Ammon's horn (tissue), 1 donor: ENCODE data around the gene GPR15.

ENCODE experiments used
- DNase-seq: peaks from one replicate; pipeline ENCODE4 v3.0.0-alpha.2; 2016; ENCODE audit warnings: low spot score

The GPR15 gene

GRCh38 chr3:98531622-98532274 is at the start of gene GPR15:
TSS of gene GPR15 (plus strand) at chr3:98531978. CDS start at chr3:98532034, 56 bp downstream.
- no peak for DNase-seq

DNA sequence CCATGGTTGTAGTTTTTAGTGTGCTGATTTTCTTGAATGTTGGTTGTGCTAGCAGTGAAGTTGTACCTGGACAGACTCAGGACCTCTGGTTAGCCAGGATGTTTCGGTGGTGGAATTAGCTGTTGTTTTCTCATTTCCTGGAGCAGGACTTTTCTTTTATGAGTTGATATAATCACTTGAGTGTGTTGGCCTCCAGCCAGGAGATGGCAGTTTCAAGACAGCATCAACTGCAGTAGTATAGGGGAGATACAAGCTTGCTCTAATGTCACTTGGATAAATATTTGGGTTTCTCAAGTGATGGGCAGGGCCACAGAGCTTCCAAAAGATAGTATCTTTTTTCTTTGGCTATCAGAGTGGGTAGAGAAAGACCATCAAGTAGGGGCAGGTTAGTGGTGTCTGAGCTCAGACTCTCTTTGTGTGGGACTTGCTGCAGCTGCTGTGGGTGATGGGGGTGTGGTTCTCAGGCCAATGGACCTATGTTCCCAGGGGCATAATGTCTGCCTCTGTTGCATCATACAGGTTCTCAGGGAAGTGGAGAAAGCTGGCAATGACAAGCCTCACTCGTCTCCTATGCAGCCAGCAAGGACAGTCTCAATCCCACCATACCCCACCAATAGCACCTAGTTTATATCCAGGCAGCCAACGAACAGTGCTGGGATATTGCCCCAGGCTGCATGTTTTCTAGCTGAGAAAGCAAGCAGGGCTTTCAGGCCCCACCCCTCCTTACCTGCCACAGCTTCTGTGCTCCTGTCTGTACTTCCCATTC is 48.9 kb upstream of the GPR15 start:
- DNase-seq = no peak

GRCh38 chr3:98483626-98484025 is 48.2 kb upstream of the GPR15 start:
- DNase-seq = no peak

GRCh38 chr3:98497381-98497780 is 34.4 kb upstream of the GPR15 start, which contains the start of gene OR5K2:
TSS of gene OR5K2 (plus strand) at chr3:98497681. CDS start at chr3:98497681, 0 bp downstream.
- DNase-seq = no peak

DNA sequence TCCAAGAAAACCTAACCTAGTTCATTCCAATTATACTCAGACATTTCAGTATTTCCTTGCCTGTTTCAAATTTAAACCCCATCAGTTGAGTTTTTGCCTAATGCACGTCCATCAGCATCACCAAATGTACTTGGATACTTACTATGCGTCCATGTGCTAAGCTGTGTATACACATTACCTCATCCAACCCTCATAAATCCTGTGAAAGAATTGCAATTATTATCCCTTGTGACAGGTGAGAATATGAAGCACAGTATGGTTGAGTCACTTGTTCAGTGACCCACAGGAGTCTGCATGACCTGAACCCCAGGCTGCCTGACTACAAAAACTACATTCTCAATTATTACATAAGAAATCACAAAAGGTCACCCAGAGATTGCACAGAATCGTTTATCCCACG is 31.8 kb upstream of the GPR15 start:
- DNase-seq = no peak

- DNase-seq = peak; percentile 32
Observed at GRCh38 chr3:98501270-98501669, 30.5 kb upstream of the GPR15 start.

GRCh38 chr3:98501863-98502576 is 29.8 kb upstream of the GPR15 start:
- no peak for DNase-seq

DNA sequence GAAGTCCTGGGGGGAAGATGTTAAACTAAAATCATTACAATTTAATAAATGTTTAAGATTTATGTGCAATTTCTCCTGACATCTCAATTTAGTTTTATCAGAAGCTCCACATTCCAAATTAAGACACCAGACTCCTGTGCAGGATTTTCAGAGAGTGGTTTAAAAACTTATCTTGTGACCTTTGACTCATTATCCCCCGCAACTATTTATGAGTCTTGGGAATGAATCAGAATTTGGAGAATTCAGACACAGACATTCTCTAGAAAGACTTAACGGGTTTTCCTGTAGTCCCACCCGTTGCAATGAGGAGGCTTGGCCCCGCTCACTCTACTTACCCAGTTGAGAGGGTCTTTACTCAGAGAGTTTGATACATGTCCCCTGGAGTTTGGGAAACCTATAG is 27.2 kb upstream of the GPR15 start:
- no peak for DNase-seq

DNA sequence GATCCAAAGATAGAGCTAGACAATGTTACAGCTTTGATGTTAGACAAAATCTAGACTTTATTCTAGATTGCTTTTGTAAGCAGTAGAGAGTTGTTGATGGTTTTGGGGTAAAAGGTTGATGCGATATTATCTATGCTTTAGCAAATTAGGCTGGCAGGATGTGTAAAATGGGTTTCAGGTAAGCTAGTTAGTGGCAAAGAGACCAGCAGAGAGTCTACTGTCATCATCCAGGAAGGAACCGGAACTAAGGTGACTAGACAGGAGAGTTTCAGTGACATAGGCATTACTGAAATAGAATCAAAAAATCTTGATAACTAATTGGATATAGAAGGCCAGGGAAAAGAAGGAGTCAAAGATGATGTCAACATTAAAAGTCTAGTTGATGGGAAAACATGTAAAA is 23.2 kb upstream of the GPR15 start:
- DNase-seq = no peak

GRCh38 chr3:98512576-98512975 is 19.2 kb upstream of the GPR15 start:
- DNase-seq = no peak

DNA sequence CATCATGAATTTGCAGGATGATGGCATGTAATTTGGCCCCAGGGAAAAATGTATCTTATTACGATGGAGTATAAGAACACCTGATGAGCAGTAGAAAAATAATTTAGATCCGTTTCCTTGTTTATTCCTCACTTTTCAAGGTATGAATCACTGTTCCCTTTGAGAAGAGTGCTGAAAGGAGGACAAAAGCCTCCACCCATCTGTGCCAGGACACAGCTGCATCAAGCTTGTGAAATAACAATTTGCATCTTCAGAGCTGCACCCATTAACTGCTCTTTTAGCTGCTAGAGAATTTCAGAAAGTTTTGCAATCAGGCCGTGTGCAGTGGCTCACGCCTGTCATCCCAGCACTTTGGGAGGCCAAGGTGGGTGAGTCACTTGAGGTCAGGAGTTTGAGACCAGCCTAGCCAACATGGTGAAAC is 18.7 kb upstream of the GPR15 start:
- DNase-seq = no peak

DNA sequence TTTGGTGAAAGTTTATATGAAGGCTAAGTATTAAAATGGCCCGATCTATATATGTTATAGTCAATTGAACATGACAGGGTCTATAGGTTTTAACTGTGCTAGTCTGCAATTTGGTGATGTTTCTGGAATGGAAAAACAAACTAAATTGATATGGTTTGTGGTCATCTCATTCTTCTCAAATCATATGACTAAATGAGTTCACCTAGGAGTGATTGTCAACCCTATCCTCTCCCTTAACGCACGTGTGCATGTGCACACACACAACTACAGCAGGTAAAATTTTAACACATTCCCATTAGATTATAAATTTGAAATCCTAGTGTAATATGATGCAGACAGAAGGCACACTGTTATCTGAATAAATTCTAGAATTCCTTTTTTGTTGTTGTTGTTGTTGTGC is 18.0 kb upstream of the GPR15 start:
- no peak for DNase-seq

- DNase-seq = no peak
Observed at GRCh38 chr3:98514948-98515347, 16.8 kb upstream of the GPR15 start.

- DNase-seq = peak; percentile 86
Observed at GRCh38 chr3:98518816-98519215, 13.0 kb upstream of the GPR15 start.

DNA sequence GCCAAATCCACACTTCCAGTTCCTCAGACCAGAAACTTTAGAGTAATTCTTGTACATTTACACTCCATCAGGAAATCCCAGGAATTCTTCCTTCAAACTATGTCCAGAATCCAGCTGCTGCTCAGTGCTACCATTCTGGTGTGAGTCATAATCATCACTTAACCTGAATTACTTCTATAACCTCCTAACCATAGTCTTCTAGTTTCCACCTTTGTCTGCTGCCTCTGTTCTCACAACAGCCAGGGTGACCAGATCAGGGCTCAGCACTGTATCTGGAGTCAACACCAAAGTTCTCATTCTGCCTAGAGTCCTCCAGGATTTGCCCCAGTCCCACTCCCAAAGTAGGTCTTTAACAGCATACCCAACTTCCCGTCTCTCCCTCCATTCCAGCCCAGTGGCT is 12.4 kb upstream of the GPR15 start:
- no peak for DNase-seq

DNA sequence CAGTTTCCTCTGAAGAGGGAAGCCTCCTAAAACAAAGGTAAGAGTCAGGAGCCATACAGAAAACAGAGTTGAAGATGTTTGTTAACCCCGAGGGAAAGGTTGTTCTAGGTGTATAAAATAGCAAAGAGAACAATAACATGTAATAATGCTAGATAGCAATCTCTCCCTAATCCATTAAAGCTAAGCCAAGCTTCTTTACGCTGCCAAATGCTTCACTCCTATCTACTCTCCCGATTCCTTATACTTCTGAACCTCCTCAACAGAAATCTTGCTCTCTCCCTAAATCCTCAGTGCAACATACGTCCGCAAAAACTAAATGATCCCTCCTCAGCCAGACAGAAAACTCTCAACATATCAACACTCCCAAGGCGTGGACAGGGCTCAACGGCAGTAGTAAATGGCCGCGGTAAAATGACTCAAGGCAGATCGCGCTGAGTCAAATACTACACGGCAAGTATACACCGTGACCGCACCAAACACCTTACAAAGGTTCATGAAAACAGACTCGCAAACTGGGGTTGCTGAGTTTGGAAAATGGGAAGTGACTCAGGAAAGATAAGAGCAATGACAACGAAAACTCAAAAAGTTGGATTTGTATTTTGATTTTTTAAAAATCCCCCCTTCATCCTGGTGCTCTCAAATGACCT is 9.8 kb upstream of the GPR15 start:
- DNase-seq = peak; percentile 49

- peak; percentile 98 for DNase-seq
Observed at GRCh38 chr3:98522544-98523281, 9.1 kb upstream of the GPR15 start, which contains the start of gene CLDND1. TSS of gene CLDND1 (minus strand) at chr3:98522902. CDS start at chr3:98521424, 1,478 bp downstream.

- DNase-seq = no peak
Observed at GRCh38 chr3:98525494-98525893, 6.3 kb upstream of the GPR15 start.

- no peak for DNase-seq
Observed at GRCh38 chr3:98528474-98529346, 3.1 kb upstream of the GPR15 start.

GRCh38 chr3:98529856-98530459 is 1.8 kb upstream of the GPR15 start:
- no peak for DNase-seq
